Rectal smooth muscle tissue (tissue), 1 donor: ENCODE results near the gene CD1B.
"Not testable (repeated sequence)": the region's sequence is repeated elsewhere in the genome, so short reads cannot be mapped to it uniquely, and the experiment has no call there.

Source experiments
- H3K27ac ChIP-seq: one replicate; pipeline ENCODE4 v1.7.0; 2013; ENCODE audit warnings: low read depth, low read length, inconsistent platforms
- H3K27me3 ChIP-seq: one replicate; pipeline ENCODE4 v1.7.0; 2013; ENCODE audit warnings: low read length; ENCODE audit not compliant: control insufficient read depth, insufficient read depth
- H3K36me3 ChIP-seq: one replicate; pipeline ENCODE4 v1.7.0; 2013; ENCODE audit warnings: low read length; ENCODE audit not compliant: control insufficient read depth, insufficient read depth
- H3K4me1 ChIP-seq: one replicate; pipeline ENCODE4 v1.7.0; 2013; ENCODE audit warnings: low read length; ENCODE audit not compliant: control insufficient read depth, insufficient read depth
- H3K4me3 ChIP-seq: one replicate; pipeline ENCODE4 v1.7.0; 2013; ENCODE audit warnings: low read length
- H3K9ac ChIP-seq: one replicate; pipeline ENCODE4 v1.7.0; 2013; ENCODE audit warnings: low read length

The CD1B gene

DNA sequence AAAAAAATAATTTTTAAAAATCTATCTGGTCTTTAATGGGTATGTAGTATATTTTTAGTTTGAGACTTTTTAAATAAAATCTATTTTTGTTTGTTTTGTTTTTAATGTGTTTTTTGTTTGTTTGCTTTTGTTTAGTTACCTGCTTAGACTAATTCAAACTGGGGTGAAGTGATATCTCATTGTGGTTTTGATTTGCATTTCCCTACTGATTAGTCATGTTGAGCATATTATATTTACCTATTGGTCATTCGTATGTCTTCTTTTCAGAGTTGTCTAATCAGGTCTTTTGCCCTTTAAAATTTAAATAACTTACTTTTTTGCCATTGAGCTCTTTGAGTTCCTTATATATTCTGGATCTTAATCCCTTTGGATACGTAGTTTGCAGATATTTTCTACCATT is 20.3 kb downstream of the CD1B start:
- Histone ChIP-seq H3K9ac (no peak overlapping the region), H3K4me3 (no peak overlapping the region), H3K36me3 (no peaks in the 10 kb centered on the region), H3K4me1 (no peaks in the 10 kb centered on the region), H3K27ac (no peak overlapping the region), H3K27me3 (no peaks in the 10 kb centered on the region)

DNA sequence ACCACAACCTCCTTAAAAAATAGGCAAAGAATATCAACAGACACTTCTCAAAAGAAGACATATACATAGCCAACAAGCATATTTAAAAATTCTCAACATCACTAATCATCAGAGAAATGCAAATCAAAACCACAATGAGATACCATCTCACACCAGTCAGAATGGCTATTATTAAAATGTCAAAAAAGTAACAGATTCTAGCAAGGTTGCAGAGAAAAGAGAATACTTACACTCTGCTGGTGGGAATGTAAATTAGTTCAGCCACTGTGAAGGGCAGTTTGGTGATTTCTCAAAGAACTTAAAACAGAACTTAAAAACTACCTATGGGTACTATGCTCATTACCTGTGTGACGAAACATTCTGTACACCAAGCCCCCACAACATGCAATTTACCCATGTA is 20.7 kb downstream of the CD1B start:
- Histone ChIP-seq H3K27me3 (no peaks in the 10 kb centered on the region), H3K9ac (no peak overlapping the region), H3K4me1 (no peaks in the 10 kb centered on the region), H3K4me3 (no peak overlapping the region), H3K27ac (no peak overlapping the region), H3K36me3 (no peaks in the 10 kb centered on the region)

DNA sequence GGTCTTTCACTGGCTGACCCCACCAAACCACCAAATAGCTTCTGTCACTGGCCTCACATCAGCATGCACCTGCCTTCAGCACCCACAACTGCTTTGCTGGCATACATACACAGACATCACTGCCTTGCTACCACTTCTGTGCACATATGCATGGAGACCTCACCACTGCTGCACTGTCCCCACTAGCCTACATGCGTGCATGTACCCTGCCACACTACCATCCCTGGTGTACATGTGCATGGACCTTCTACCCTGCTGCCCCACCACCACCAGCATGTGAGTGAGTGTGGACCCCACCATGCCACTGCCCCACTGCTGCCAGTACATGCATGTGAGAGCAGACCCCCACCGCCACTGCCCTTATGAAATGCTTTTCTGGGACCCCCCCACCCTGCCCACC is 35.5 kb downstream of the CD1B start:
- Histone ChIP-seq H3K36me3 (no peaks in the 10 kb centered on the region), H3K4me1 (no peaks in the 10 kb centered on the region), H3K27ac (no peak overlapping the region), H3K4me3 (no peak overlapping the region), H3K9ac (no peak overlapping the region), H3K27me3 (no peaks in the 10 kb centered on the region)

DNA sequence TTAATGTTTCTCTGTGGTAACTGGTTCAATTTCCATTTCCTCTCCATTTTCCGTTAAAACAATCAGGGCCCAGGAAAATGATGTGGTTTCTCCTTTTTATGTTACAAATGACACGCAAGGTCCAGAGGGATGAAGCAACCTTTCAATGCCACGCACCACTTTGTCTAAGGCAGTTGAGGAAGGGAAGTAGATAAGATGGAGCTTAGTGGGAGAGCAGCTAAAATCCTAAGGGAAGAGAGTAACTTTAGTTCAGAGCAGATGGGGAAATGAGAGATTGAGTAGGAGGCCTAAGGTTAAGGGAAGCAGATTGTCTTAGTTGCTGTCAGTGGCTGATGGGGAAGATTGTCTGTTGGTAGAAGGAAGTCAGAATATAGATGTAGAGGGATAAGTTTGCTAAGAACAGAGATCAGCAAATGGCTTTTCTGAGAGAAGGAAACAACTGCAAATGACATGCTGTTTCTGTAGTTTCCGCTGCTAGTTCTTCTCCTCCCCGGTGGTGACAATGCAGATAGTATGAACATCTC is 40.9 kb downstream of the CD1B start:
- H3K4me1 ChIP-seq, result no peaks in the 10 kb centered on the region
- no peak overlapping the region for H3K27ac ChIP-seq
- no peaks in the 10 kb centered on the region for H3K36me3 ChIP-seq
- H3K4me3 ChIP-seq, result no peak overlapping the region
- H3K27me3 ChIP-seq, result no peaks in the 10 kb centered on the region
- H3K9ac ChIP-seq, result no peak overlapping the region

DNA sequence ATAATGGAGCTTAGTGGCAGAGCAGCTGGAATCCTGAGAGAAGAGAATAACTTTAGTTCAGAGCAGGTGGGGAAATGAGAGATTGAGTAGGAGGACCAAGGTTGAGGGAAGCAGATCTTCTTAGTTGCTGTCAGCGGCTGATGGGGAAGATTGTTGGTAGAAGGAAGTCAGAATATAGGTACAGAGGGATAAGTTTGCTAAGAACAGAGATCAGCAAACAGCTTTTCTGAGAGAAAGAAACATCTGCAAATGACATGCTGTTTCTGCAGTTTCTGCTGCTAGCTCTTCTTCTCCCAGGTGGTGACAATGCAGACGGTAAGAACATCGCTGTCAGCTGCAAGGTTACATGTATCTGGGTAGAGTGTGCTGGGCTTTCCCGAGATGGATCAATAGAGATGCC is 41.5 kb downstream of the CD1B start, which contains the start of gene CD1C:
CD1C (plus strand) TSS at position 113 of the 400 bp plus-strand sequence; CDS start at position 255, 142 bp downstream.
- Histone ChIP-seq H3K4me1 (no peaks in the 10 kb centered on the region), H3K27ac (no peak within 1 kb of the TSS), H3K4me3 (no peak within 1 kb of the TSS), H3K9ac (no peak within 1 kb of the TSS), H3K27me3 (no peaks in the 10 kb centered on the region), H3K36me3 (no peaks in the 10 kb centered on the region)

DNA sequence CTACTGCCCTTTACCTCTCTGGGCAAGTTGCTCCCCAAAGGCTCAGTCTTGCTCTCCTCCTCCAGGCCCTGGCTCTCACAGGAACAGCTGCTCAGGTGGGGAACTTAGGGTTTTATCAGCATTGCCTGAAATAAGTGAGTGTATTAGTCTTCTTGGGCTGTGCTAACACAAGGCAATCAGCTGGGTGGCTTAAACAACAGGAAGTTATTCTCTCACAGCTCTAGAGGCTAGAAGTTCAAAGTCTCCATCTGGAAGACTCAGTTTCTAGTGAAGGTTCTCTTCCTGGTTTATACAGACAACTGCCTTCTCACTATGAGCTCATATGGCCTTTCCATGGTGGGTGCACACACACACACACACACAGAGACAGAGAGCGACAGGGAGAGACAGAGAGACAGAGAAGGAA is 44.4 kb downstream of the CD1B start:
- Histone ChIP-seq H3K4me1 (no peaks in the 10 kb centered on the region), H3K27ac (no peak overlapping the region), H3K9ac (no peak overlapping the region), H3K4me3 (no peak overlapping the region), H3K36me3 (no peaks in the 10 kb centered on the region), H3K27me3 (no peaks in the 10 kb centered on the region)

DNA sequence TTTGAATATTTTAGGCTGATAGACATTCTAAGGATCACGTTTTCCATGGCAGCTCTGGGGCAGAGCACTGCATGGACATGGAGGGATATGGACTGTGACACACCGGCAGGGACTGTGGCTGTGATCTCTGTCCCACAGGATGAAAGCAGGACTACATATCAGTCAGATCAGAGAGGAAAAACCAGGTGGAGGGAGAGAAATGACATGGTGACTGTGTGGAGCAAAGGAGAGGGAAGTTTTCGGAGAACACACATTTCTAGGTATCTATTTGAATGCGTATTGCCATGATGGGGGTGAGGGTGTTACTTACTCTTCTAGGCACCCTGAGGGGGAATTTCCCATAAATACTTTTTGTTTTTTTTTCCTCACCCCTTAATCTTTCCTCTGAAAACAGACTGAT is 44.8 kb downstream of the CD1B start:
- Histone ChIP-seq H3K4me1 (no peaks in the 10 kb centered on the region), H3K27ac (no peak overlapping the region)

DNA sequence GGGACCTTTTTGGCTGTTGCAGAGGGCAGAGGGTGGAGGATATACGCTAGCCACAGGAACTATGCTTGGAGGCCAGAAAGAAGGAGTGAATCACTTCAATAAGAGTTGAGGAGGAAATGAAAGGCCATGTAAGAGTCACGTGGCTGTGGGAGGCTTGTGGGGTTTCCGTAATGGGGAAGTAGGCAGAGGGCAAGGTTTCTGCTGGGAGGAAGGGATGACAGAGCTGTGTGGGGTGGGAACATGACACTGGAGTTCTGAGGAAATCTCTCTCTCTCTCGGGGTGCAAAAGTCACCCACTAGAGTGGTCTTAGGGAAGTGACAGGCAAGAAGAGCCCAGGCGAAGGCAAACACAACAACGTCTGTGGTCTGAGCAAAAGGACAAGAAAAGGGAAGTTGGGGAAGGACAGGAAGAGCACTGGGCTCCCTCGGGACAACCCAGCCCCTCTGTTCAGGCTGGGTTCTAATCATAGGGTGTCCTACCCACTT is 45.5 kb downstream of the CD1B start:
- H3K4me1 ChIP-seq, result no peaks in the 10 kb centered on the region
- no peaks in the 10 kb centered on the region for H3K36me3 ChIP-seq
- no peak overlapping the region for H3K4me3 ChIP-seq
- H3K27ac ChIP-seq, result no peak overlapping the region
- no peaks in the 10 kb centered on the region for H3K27me3 ChIP-seq
- no peak overlapping the region for H3K9ac ChIP-seq

More for the DNA sequence above, 44.8 kb downstream of the CD1B start:
- Histone ChIP-seq H3K27me3 (no peaks in the 10 kb centered on the region), H3K36me3 (no peaks in the 10 kb centered on the region), H3K9ac (no peak overlapping the region), H3K4me3 (no peak overlapping the region)

DNA sequence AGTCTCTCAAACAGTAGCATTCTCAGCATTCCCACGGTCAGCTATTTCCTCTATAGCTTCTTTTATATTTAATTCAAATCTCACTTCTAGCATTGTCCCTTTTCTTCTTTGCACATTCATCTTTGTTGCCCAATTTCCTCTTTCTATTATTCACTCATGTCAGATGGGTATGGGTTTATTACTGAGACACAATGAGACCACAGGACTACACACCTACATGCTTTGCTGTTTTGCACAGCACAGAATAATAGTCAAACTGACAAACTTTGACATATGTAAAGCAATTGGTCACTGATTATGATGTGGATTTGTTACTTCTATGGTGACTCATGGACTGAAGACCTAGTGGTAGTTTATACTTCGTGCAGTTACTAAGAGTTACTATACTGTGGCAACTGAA is 47.4 kb downstream of the CD1B start:
- Histone ChIP-seq H3K27me3 (no peaks in the 10 kb centered on the region), H3K27ac (no peak overlapping the region), H3K36me3 (no peaks in the 10 kb centered on the region), H3K4me1 (no peaks in the 10 kb centered on the region), H3K9ac (no peak overlapping the region), H3K4me3 (no peak overlapping the region)

DNA sequence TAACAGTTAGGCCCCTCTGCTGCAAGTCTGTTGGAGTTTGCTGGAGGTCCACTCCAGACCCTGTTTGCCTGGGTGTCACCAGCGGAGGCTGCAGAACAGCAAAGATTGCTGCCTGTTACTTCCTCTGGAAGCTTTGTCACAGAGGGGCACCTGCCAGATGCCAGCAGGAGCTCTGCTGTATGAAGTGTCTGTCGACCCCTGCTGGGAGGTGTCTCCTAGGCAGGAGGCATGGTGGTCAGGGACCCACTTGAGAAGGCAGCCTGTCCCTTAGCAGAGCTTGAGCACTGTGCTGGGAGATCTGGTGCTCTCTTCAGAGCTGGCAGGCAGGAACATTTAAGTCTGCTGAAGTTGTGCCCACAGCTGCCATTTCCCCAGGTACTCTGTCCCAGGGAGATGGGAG is 48.9 kb downstream of the CD1B start:
- H3K4me1 ChIP-seq, H3K36me3 ChIP-seq, H3K27ac ChIP-seq, H3K27me3 ChIP-seq, H3K4me3 ChIP-seq, H3K9ac ChIP-seq: not testable (repeated sequence)
